ENCODE measurements around the gene WDR35. TPM values are rescaled to one million over a fixed set of nuclear protein-coding genes. Genes with fewer than 3 reads are reported as not detected.
A peak's percentile ranks its signal among the peaks of the same experiment; 100 is the strongest.

WDR35 gene
- polyA plus RNA-seq, result 1.3 TPM

DNA sequence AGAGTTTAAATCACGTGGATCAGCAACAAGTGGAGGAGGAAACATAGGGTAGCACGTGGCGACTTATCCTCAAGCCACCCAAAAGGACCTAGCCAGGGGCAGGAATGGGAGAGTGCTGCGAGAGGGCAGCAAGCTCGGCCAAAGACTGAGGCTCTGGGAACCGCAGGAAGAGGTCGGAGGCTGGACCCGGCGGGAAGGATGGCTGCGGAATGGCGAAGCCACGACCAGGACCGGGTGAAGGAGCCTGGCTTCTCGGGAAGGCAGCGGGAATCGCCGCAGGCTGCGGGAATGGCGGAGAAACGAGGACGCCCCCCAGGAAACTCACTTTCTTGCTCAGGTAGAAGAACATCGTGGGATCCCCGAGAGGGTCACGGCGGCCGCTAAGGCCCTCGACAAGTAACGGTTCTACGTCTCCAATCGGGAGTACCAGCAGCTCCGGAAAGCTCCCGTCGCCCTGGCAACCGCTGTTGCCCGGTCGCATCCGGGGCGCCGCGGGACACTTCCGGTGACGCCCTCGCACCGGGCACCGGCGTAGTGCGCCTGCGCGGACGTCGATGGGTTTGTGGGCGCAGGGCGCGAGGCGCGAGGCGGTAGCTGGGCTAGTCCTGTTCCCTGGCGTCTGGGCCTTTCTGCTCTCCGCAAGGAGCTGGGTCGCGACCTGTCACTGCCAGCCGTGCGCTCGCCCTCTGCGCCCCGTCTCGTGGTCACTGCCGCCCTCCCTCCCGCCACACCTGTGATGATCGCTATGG lies at the start of gene WDR35:
TSS of gene WDR35 (minus strand) at position 439 of the 749 bp plus-strand sequence. CDS start at position 349, 90 bp downstream.
- peak within 1 kb of the TSS; percentile 89 to 95 (median 92) for H3K4me3 Mint-ChIP-seq

GRCh38 chr2:20037660-20038059 lies 47.8 kb upstream of the WDR35 start:
- no peak overlapping the region for H3K4me3 Mint-ChIP-seq
- H3K27me3 Mint-ChIP-seq, result no peaks in the 10 kb centered on the region
- no peaks in the 10 kb centered on the region for H3K9me3 Mint-ChIP-seq
- H3K4me1 Mint-ChIP-seq, result peaks cover 17 to 34% (median 21%) of the 10 kb centered on the region in 3 donors
- peak overlapping the region in 1 of 3 donors; percentile 19 for H3K27ac Mint-ChIP-seq
- H3K36me3 Mint-ChIP-seq, result peaks cover 5% of the 10 kb centered on the region

More for the DNA sequence above, at the start of gene WDR35:
- Mint-ChIP-seq H3K27me3 (peaks cover 3% of the 10 kb centered on the region), H3K36me3 (peaks cover 2% of the 10 kb centered on the region), H3K9me3 (no peaks in the 10 kb centered on the region), H3K27ac (peak within 1 kb of the TSS; percentile 88 to 97 (median 95)), H3K4me1 (peaks cover 21 to 31% (median 24%) of the 10 kb centered on the region in 3 donors)

GRCh38 chr2:20035955-20036666 lies 46.2 kb upstream of the WDR35 start:
- peak overlapping the region; percentile 0 to 85 (median 84) for H3K27ac Mint-ChIP-seq
- peaks cover 11% of the 10 kb centered on the region for H3K36me3 Mint-ChIP-seq
- peaks cover 17 to 27% (median 20%) of the 10 kb centered on the region in 3 donors for H3K4me1 Mint-ChIP-seq
- no peak overlapping the region for H3K4me3 Mint-ChIP-seq
- no peaks in the 10 kb centered on the region for H3K9me3 Mint-ChIP-seq
- H3K27me3 Mint-ChIP-seq, result no peaks in the 10 kb centered on the region

DNA sequence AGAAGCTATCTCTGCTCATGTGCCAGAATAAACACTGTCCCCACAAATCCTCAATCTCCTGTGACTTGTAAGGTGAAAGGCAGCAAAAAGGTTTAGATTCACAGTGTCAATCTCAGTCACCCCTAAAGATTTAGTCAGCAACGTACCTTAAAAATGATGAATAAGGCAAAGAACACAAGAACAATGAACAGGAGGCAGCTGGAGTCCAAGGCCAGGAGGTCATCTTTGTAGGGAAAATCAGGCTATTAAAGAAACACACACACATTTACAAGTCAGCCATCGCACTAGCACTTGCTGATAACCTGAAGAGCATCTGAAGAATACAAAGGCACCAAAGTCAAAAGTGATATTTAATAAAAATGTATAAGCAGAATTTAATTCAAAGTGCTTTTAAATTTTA lies 44.9 kb upstream of the WDR35 start:
- peaks cover 15 to 22% (median 20%) of the 10 kb centered on the region in 3 donors for H3K4me1 Mint-ChIP-seq
- peaks cover 21% of the 10 kb centered on the region for H3K36me3 Mint-ChIP-seq
- no peak overlapping the region for H3K4me3 Mint-ChIP-seq
- no peaks in the 10 kb centered on the region for H3K27me3 Mint-ChIP-seq
- peaks cover 0 to 3% (median 0%) of the 10 kb centered on the region in 3 donors for H3K9me3 Mint-ChIP-seq
- H3K27ac Mint-ChIP-seq, result peak overlapping the region in 1 of 3 donors; percentile 31

GRCh38 chr2:20034218-20034617 lies 44.3 kb upstream of the WDR35 start:
- no peaks in the 10 kb centered on the region for H3K27me3 Mint-ChIP-seq

DNA sequence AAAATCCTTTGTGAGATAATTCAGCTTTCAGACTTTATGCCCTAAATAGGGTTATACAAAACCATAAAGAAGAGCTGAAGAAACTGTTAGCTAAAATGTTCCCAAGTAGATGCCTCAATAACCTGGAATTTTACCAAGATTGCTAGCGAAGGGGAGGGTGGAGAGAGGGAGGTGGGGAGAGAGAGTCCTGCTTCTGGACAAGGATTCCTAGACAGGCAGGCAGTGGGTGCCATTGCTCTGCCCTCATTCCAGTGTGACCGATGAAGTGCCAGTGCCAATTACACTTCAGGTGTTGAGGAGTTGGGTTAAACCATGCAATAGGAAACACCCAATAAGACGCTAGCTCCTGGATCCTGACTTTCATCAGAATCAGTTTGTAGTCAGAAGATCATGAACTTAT lies 43.4 kb upstream of the WDR35 start:
- H3K27ac Mint-ChIP-seq, result no peak overlapping the region
- H3K27me3 Mint-ChIP-seq, result no peaks in the 10 kb centered on the region
- H3K9me3 Mint-ChIP-seq, result peaks cover 0 to 10% (median 0%) of the 10 kb centered on the region in 3 donors
- H3K4me1 Mint-ChIP-seq, result peaks cover 15 to 22% (median 18%) of the 10 kb centered on the region in 3 donors
- H3K4me3 Mint-ChIP-seq, result no peak overlapping the region
- H3K36me3 Mint-ChIP-seq, result peaks cover 31% of the 10 kb centered on the region

More at GRCh38 chr2:20034218-20034617, 44.3 kb upstream of the WDR35 start:
- Mint-ChIP-seq H3K9me3 (peaks cover 0 to 9% (median 0%) of the 10 kb centered on the region in 3 donors), H3K36me3 (peaks cover 24% of the 10 kb centered on the region), H3K4me3 (no peak overlapping the region), H3K27ac (no peak overlapping the region), H3K4me1 (peaks cover 15 to 22% (median 20%) of the 10 kb centered on the region in 3 donors)

DNA sequence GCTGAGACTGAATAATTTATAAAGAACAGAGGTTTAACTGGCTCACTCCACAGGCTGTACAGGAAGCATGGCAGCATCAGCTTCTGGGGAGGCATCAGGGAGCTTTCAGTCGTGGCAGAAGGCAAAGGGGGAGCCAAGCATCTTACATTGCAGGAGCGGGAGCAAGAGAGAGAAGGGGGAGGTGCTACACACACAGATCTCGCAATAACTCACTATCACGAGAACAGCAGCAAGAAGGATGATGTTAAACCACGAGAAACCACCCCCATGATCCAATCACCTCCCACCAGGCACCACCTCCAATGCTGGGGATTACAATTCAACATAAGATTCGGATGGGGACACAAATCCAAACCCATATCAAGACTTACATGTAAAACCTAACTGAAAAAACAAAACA lies 40.3 kb upstream of the WDR35 start:
- Mint-ChIP-seq H3K36me3 (peaks cover 30% of the 10 kb centered on the region), H3K27ac (no peak overlapping the region)

GRCh38 chr2:20027705-20028434 lies 38.0 kb upstream of the WDR35 start:
- H3K4me1 Mint-ChIP-seq, result no peaks in the 10 kb centered on the region
- H3K27ac Mint-ChIP-seq, result no peak overlapping the region
- no peaks in the 10 kb centered on the region for H3K27me3 Mint-ChIP-seq
- H3K9me3 Mint-ChIP-seq, result peaks cover 0 to 10% (median under 1%) of the 10 kb centered on the region in 3 donors
- H3K36me3 Mint-ChIP-seq, result peaks cover 35% of the 10 kb centered on the region
- no peak overlapping the region for H3K4me3 Mint-ChIP-seq

More for the DNA sequence above, 40.3 kb upstream of the WDR35 start:
- Mint-ChIP-seq H3K4me1 (no peaks in the 10 kb centered on the region), H3K27me3 (no peaks in the 10 kb centered on the region), H3K9me3 (peaks cover 0 to 10% (median 0%) of the 10 kb centered on the region in 3 donors), H3K4me3 (no peak overlapping the region)

DNA sequence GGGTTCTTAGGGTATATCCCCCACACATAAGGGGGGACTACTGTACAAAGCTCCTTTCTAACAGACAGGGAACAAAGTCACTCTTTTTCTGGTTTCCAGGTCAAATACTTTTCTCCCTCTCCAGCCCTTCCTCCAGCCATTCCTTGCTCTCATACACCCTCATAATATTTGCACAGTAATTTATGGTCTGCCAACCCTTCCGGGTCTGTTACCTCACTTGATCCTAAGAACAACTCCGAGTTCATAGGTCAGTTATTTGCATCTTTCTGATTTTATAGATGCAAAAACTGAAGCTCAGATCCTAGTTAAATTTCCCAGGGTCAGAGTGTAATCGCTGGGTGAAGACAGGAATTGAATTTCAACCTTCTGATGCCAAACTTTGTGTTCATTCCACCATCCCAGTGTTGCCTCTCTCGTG lies 37.4 kb upstream of the WDR35 start:
- no peak overlapping the region for H3K27ac Mint-ChIP-seq
- no peaks in the 10 kb centered on the region for H3K27me3 Mint-ChIP-seq
- H3K9me3 Mint-ChIP-seq, result peaks cover under 1 to 10% (median 2%) of the 10 kb centered on the region in 3 donors
- H3K4me1 Mint-ChIP-seq, result no peaks in the 10 kb centered on the region
- H3K36me3 Mint-ChIP-seq, result peaks cover 35% of the 10 kb centered on the region
- H3K4me3 Mint-ChIP-seq, result no peak overlapping the region

- Mint-ChIP-seq H3K27ac (no peak overlapping the region), H3K9me3 (peaks cover 5 to 25% (median 8%) of the 10 kb centered on the region in 3 donors), H3K27me3 (no peaks in the 10 kb centered on the region), H3K36me3 (peaks cover 21% of the 10 kb centered on the region), H3K4me1 (no peaks in the 10 kb centered on the region), H3K4me3 (no peak overlapping the region)
Measured at GRCh38 chr2:20025065-20025786, 35.3 kb upstream of the WDR35 start.

GRCh38 chr2:20023688-20024087 lies 33.8 kb upstream of the WDR35 start:
- Mint-ChIP-seq H3K4me1 (no peaks in the 10 kb centered on the region), H3K27me3 (no peaks in the 10 kb centered on the region), H3K4me3 (no peak overlapping the region), H3K9me3 (peaks cover 5 to 25% (median 8%) of the 10 kb centered on the region in 3 donors), H3K27ac (no peak overlapping the region), H3K36me3 (peaks cover 11% of the 10 kb centered on the region)

DNA sequence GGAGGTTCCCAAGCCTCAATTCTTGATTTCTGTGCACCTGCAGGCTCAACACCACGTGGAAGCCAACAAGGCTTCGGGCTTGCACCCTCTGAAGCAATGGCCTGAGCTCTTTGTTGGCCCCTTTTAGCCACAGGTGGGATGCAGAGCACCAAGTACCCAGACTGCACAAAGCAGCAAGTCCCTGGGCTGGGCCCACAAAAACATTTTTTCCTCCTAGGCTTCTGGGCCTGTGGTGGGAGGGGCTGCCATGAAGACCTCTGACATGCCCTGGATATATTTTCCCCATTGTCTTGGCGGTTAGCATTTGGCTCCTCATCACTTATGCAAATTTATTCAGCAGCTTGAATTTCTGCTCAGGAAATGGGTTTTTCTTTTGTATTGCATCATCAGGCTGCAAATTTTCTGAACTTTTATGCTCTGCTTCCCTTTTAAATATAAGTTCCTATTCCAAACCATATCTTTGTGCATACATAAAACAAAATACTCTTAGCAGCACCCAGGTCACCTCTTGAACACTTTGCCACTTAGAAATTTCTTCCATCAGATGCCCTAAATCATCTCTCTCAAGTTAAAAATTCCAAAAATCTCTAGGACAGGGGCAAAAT lies 31.6 kb upstream of the WDR35 start:
- no peak overlapping the region for H3K27ac Mint-ChIP-seq
- no peaks in the 10 kb centered on the region for H3K27me3 Mint-ChIP-seq

DNA sequence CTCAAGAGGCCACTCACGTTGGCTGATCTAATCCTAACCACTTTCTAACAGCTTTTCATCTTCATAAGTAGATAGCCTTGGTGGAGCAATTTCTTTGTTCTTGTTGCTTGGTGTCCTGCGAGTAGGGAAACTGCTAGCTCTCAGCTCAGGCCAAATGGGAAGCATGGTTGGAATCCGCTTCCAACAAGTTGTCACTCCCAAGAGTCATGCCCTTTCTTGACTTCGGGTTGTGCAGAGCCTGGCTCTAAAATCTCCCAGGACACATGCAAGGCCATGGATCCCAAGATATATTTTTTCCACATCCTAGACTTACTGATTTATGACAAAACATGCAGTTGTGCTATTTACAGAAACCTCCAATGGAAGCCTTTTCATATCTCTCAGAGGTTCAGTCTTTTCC lies 29.8 kb upstream of the WDR35 start:
- Mint-ChIP-seq H3K27me3 (peaks cover under 1% of the 10 kb centered on the region), H3K36me3 (peaks cover 6% of the 10 kb centered on the region), H3K4me1 (no peaks in the 10 kb centered on the region), H3K4me3 (no peak overlapping the region), H3K9me3 (peaks cover 5 to 27% (median 8%) of the 10 kb centered on the region in 3 donors), H3K27ac (no peak overlapping the region)

More for the DNA sequence above, 31.6 kb upstream of the WDR35 start:
- Mint-ChIP-seq H3K4me1 (no peaks in the 10 kb centered on the region), H3K4me3 (peak overlapping the region in 1 of 4 donors; percentile 17), H3K36me3 (peaks cover 6% of the 10 kb centered on the region), H3K9me3 (peaks cover 5 to 25% (median 8%) of the 10 kb centered on the region in 3 donors)
